ENCODE data around the gene KCNG1.

DNA sequence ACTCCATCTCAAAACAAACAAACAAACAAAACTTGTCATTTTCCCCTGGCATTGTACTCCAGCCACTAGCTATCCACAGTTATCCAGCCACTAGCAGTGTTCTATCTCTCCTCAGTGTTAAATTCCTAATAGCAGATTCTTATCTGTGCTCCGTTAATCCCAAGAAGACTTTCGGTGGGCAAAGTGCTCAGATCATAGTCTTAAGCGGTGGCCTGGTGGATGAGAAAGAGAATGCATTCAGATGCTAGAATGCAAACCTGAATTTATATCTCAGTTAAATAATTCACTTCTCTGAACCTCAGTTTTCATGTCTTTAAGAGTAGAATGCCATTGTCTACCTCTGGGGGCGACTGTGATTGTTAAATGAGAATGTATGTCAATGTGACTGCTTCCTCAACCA is 47.7 kb upstream of the KCNG1 start:
- TF ChIP-seq, protein P1, sequence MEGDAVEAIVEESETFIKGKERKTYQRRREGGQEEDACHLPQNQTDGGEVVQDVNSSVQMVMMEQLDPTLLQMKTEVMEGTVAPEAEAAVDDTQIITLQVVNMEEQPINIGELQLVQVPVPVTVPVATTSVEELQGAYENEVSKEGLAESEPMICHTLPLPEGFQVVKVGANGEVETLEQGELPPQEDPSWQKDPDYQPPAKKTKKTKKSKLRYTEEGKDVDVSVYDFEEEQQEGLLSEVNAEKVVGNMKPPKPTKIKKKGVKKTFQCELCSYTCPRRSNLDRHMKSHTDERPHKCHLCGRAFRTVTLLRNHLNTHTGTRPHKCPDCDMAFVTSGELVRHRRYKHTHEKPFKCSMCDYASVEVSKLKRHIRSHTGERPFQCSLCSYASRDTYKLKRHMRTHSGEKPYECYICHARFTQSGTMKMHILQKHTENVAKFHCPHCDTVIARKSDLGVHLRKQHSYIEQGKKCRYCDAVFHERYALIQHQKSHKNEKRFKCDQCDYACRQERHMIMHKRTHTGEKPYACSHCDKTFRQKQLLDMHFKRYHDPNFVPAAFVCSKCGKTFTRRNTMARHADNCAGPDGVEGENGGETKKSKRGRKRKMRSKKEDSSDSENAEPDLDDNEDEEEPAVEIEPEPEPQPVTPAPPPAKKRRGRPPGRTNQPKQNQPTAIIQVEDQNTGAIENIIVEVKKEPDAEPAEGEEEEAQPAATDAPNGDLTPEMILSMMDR (IDR thresholded peaks at IDR 0.05), result no peak
- TF ChIP-seq POLR2A (IDR thresholded peaks at IDR 0.05), result no peak

All from body of pancreas (tissue), 4 donors.